Measurements from ENCODE around the gene NDUFAF8. TPM values are rescaled to one million over a fixed set of nuclear protein-coding genes. Genes with fewer than 3 reads are reported as not detected.
A peak's percentile ranks its signal among the peaks of the same experiment; 100 is the strongest.

NDUFAF8 gene
- total RNA-seq, 2 donors from 2014 or later, result 20.8 to 26.5 TPM

DNA sequence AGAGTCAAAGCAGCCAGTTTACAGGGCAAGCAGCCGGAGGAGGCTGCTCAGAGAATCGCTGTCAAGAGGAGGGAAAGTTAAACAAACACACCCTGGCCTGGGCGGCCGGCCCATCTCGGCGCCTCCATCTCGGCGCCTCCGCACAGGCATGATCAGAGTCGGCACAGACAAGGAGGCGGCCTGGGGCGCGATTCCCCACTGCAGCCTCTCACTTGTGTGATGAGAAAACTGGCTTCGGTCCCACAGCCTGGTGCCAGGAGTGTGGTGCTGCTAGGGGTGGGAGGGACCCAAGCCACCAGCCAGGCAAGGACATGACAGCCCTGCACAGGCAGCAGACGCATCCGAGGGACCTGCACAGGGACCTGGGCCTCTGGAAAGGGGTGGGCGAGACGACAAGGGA is 38.3 kb downstream of the NDUFAF8 start:
- peak in 1 of 4 donors; percentile 39 for DNase-seq
- peaks cover 9 to 38% of the 10 kb centered on the region in 2 donors for H3K36me3 ChIP-seq (replicated peaks in 1 of 2; ENCODE audit: insufficient read depth in 1 of 2, low read depth in 2 of 2)
- WGBS, 2 donors, result 66 to 76% methylated on average over 15 to 18 of the region's 18 CpGs
- intact Hi-C loops (cut with DNase I), result loop anchor here (10.0 kb wide), 1 partner anchor 417 kb away; no protein-coding TSS in a partner anchor
- no peaks in the 10 kb centered on the region for H3K27me3 ChIP-seq
- H3K4me3 ChIP-seq, result no peak overlapping the region
- TF ChIP-seq POLR2A (IDR thresholded peaks at IDR 0.05) (no peak), CTCF (IDR thresholded peaks at IDR 0.05) (no peak)
- peak; percentile 10 for ATAC-seq
- no peaks in the 10 kb centered on the region for H3K9me3 ChIP-seq
- H3K27ac ChIP-seq, result no peak overlapping the region
- H3K4me1 ChIP-seq, result no peaks in the 10 kb centered on the region

GRCh38 chr17:81277946-81278693 is 39.0 kb downstream of the NDUFAF8 start:
- no peak for TF ChIP-seq CTCF (IDR thresholded peaks at IDR 0.05)
- TF ChIP-seq POLR2A (IDR thresholded peaks at IDR 0.05), result no peak
- no peaks in the 10 kb centered on the region for H3K4me1 ChIP-seq
- ATAC-seq (no peak), DNase-seq (no peak)
- intact Hi-C loops (cut with DNase I), result loop anchor here (10.0 kb wide), 1 partner anchor 417 kb away; no protein-coding TSS in a partner anchor
- no peak overlapping the region for H3K27ac ChIP-seq
- WGBS, 2 donors, result 90 to 94% methylated on average over 14 to 20 of the region's 20 CpGs
- no peaks in the 10 kb centered on the region for H3K27me3 ChIP-seq
- H3K4me3 ChIP-seq, result no peak overlapping the region
- no peaks in the 10 kb centered on the region for H3K9me3 ChIP-seq
- peaks cover 5 to 38% of the 10 kb centered on the region in 2 donors for H3K36me3 ChIP-seq (replicated peaks in 1 of 2; ENCODE audit: insufficient read depth in 1 of 2, low read depth in 2 of 2)

DNA sequence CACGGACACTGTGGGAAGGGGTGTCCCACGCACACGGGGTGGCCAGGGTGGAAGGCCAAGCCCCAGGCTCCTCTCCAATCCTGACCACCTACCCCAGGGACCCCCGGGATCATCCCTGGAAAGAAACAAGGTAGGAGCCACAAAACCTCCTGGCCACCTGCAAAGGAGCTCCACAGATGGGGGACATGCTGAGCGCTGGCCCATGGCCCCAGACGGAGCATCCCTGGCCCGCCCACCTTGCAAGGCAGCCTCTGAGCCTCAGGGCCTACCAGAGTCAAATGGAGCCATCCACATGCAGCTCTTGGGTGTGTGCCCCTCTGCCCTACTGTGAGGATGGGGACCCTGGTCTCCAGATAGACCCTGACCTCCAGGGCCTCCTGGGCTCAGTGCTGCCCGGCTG is 39.7 kb downstream of the NDUFAF8 start:
- Histone ChIP-seq H3K9me3 (no peaks in the 10 kb centered on the region), H3K4me3 (no peak overlapping the region), H3K27me3 (no peaks in the 10 kb centered on the region), H3K36me3 (replicated peaks in 1 of 2; ENCODE audit: insufficient read depth in 1 of 2, low read depth in 2 of 2) (peaks cover 5 to 38% of the 10 kb centered on the region in 2 donors), H3K4me1 (no peaks in the 10 kb centered on the region), H3K27ac (no peak overlapping the region)
- intact Hi-C loops (cut with DNase I), result loop anchor here (10.0 kb wide), 1 partner anchor 416 kb away; no protein-coding TSS in a partner anchor
- DNase-seq (no peak), ATAC-seq (no peak)
- 80 to 93% methylated on average over 1 to 8 of the region's 8 CpGs for WGBS, 2 donors
- TF ChIP-seq CTCF (IDR thresholded peaks at IDR 0.05), result no peak
- TF ChIP-seq POLR2A (IDR thresholded peaks at IDR 0.05), result no peak

DNA sequence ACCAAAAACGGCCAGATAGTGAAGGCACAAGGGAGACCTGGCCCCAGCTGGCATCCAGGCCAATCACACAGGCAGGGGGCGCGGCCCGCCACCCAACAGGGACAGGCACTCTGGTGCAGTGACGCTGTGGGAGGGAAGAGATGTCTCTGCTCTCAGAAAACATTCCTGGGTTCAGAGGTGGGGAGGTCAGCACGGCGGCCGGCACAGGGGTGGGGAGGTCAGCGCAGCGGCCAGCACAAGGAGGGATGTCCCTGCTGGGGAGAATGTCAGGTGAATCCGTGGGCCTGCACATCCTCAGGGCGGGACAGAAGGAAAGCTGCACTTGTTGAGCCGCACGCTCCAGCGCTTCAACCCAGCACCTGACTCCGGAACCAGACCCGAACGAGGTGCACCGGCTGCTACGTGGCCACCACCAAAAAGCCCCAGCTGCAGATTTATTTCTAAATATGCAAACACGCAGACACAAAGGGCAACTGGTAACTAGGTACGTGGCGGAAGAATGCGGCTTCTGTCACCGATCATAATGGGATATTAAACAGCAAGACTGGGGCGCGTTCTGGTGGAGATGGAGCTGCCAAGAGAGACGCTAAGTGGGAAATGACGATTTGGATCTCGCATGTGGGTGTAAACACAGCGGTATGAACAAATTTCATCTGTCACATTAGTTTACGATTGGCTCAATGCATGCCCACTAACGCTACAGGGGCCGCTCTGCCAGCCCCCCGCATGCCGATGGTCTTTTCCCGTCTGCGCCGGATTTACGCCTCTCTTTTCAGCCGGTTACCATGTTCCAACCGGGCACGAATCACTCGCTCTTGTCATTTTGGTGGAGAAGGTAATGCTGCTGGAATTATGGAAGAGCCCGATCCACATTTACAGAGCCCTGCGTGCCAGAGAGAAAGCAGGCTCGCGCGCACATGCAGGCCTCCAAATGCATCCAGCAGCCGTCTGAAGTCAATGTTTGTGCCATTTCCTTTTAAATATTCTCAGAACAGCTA is 40.5 kb downstream of the NDUFAF8 start:
- intact Hi-C loops (cut with DNase I), result loop anchor here (10.0 kb wide), 2 partner anchors 205 to 415 kb away; no protein-coding TSS in a partner anchor
- no peak for TF ChIP-seq POLR2A (IDR thresholded peaks at IDR 0.05)
- peaks cover 5 to 34% of the 10 kb centered on the region in 2 donors for H3K36me3 ChIP-seq (replicated peaks in 1 of 2; ENCODE audit: insufficient read depth in 1 of 2, low read depth in 2 of 2)
- ATAC-seq (no peak), DNase-seq (no peak)
- H3K27me3 ChIP-seq, result no peaks in the 10 kb centered on the region
- H3K9me3 ChIP-seq, result no peaks in the 10 kb centered on the region
- H3K4me1 ChIP-seq, result no peaks in the 10 kb centered on the region
- no peak overlapping the region for H3K27ac ChIP-seq
- H3K4me3 ChIP-seq, result no peak overlapping the region
- 93 to 94% methylated on average over 48 to 50 of the region's 50 CpGs for WGBS, 2 donors

- no peak overlapping the region for H3K27ac ChIP-seq
- no peaks in the 10 kb centered on the region for H3K27me3 ChIP-seq
- ATAC-seq, result no peak
- no peak for TF ChIP-seq CTCF (IDR thresholded peaks at IDR 0.05)
- no peak for TF ChIP-seq POLR2A (IDR thresholded peaks at IDR 0.05)
- no peak overlapping the region for H3K4me3 ChIP-seq
- 89 to 92% methylated on average over 22 to 24 of the region's 24 CpGs for WGBS, 2 donors
- peaks cover under 1% of the 10 kb centered on the region for H3K4me1 ChIP-seq
- peaks cover 5 to 29% of the 10 kb centered on the region in 2 donors for H3K36me3 ChIP-seq (replicated peaks in 1 of 2; ENCODE audit: insufficient read depth in 1 of 2, low read depth in 2 of 2)
- intact Hi-C loops (cut with DNase I), result loop anchor here (10.0 kb wide), 1 partner anchor 204 kb away; no protein-coding TSS in a partner anchor
- H3K9me3 ChIP-seq, result no peaks in the 10 kb centered on the region
- no peak for DNase-seq
Observed at GRCh38 chr17:81280571-81280970, 41.5 kb downstream of the NDUFAF8 start.

Data from body of pancreas (tissue), 4 donors.